ENCODE measurements around the gene UQCC3.
"Not testable (repeated sequence)": the region's sequence is repeated elsewhere in the genome, so short reads cannot be mapped to it uniquely, and the experiment has no call there.

The UQCC3 gene

DNA sequence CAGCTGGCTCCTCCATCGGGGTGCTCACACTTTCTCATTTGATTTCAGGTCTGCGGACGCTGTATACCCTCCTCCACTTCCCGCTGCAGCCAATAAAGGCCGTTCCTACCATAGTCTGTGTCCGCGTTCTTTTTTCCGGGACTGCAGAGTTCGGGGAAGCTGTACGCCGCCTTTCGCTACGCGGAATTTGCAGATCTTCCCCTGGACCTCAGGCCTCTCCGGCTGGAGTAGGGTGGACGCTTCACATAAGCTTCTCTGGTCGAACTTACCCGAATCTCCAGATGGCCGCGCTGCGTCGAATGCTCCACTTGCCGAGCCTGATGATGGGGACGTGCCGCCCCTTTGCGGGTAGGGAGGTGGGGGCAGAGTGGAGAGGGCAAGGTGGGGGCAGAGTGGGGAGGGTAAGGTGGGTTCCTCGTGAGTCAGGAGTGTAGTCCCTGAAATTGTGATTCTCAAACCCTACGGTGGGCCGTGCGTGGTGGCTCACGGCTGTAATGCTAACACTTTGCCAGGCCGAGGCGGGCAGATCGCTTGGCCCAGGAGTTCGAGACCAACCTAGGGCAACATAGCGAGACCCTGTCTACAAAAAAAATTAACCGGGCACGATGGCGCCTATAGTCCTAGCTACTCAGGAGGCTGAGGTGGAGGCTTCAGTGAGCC is 5.7 kb upstream of the UQCC3 start:
- peak; percentile 63 for DNase-seq (ENCODE audit: low spot score)

DNA sequence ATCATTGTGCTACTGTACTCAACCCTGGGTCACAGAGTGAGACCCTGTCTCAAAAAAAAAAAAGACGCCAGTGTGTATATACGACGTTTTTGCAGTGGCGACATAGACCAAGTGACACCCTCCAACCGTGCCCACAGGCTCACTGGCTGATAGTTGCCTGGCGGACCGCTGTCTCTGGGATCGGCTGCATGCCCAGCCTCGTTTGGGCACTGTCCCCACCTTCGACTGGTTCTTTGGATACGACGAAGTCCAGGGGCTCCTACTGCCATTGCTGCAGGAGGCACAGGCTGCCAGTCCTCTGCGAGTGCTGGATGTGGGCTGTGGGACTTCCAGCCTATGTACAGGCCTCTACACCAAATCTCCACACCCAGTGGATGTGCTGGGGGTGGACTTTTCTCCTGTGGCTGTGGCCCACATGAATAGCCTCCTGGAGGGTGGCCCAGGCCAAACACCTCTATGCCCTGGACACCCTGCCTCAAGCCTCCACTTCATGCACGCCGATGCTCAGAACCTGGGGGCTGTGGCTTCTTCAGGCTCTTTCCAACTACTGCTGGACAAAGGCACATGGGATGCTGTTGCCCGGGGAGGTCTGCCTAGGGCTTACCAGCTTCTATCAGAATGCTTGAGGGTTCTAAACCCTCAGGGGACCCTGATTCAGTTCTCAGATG is 5.1 kb upstream of the UQCC3 start:
- DNase-seq (ENCODE audit: low spot score): no peak

DNA sequence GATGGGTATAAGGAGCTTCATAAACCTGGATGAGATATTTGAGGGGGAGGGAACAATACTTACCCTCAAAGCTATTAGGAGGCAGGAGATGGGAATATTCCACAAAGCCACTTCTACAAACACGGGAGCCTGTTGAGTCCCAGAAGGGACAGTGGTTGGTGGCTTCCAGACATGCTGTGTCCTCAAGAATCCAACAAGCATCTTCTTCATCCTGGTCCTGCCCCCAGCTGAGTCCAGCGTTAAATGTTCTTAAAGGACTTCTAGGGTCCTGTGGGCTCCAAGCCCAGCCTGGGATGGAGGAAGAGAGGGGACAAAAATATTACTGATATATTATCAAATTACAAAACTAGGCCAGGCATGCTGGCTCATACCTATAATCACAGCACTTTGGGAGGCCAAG is 4.0 kb upstream of the UQCC3 start:
- no peak for DNase-seq (ENCODE audit: low spot score)

DNA sequence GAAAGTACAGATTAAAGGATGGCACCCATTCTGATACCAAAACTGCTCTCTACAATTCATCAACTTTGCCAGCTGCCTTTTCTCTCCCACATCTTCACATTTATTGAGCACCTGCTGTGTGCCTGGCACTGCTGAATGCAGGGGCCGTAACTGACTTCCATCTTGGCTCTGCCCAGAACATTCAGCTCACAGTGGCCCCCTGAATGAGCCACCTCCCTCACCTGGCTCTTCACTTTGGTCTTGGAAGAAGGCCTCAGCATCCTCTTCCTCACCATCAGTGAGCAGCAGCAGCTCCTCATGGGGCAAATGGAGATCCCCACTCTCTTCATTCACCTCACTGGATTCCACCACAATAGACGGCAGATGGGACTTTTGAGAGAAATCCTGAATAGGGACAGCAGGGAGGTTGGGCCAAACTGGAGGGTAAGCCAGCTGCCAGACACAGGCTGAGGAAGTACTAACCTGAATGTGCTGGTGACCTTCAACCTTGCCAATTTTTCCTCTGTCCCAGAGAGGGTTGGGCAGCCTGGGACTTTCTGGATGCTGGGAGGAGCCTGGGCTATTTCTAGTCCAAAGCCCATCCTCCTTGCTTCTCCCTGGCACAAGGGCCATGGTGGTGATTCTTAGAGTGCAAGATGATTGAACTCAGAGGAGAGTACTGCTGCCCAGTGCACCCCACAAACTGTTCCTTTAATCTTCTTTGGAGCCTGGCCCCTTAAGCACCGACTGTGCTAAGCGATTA is 1.9 kb upstream of the UQCC3 start:
- DNase-seq (ENCODE audit: low spot score): no peak

DNA sequence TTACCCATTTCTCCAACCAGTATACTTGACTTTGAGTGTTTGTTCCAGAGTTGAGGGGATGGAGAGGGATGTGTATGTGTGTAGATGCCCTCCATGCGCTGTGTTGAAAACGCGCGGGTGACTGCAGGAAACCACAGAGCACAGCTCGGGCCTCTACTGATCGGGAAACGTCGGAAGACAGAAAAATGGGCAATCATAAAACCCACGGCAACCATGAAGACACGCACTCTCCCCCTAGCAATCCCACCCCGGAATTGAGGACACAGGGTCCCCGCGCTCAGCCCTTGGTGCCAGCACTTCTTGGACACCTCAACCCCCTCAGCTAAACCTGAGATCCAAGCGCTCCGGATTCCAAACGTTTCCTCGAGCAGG is 251 bp upstream of the UQCC3 start:
- no peak for DNase-seq (ENCODE audit: low spot score)

DNA sequence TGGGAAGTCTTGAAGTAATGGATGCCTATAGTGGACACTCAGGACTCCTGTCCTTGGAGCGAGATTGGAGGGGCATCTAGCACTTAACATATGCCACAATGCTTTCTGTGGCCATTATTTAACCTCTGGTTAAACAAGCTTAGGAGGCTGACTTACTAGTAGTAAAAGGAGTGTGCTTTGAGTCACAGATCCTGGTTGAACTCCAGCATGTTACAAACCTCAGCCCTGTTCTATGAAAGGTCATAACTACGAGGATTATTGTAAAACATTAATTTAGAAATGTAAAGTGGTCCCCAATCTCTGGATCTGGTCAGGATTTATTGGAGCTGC is 1.7 kb downstream of the UQCC3 start:
- no peak for DNase-seq (ENCODE audit: low spot score)

DNA sequence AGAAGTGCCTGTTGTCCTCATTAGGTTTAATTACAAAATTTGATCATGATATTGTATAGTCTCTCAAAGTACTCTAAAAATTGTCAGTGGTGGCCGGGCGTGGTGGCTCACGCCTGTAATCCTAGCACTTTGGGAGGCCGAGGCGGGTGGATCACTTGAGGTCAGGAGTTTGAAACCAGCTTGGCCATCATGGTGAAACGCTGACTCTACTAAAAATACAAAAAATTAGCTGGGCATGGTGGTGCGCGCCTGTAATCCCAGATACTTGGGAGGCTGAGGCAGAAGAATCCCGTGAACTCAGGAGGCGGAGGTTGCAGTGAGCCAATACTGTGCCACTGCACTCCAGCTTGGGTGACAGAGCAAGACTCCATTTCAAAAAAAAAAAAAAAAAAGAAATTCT is 3.9 kb downstream of the UQCC3 start:
- not testable (repeated sequence) for DNase-seq (ENCODE audit: low spot score)

DNA sequence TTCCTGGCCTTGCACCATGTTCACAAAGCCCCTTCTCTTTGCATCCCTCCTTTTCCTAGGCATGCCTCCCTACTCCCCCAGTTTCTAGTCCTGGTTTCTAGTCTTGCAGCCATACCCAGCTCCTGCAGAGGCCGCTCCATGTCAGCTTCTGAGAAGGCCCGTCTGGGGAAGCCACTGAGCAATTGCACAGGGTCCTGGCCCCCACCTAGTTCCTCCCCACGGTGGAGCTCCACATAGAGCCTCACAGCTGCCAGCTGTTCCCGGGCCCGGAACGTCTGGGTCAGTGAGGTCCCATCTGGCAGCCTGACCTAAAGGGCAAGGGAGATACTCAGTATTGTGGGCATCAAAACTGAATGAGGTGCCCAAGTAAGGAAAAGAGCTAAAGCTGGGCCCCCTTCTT is 5.2 kb downstream of the UQCC3 start:
- DNase-seq (ENCODE audit: low spot score): no peak

DNA sequence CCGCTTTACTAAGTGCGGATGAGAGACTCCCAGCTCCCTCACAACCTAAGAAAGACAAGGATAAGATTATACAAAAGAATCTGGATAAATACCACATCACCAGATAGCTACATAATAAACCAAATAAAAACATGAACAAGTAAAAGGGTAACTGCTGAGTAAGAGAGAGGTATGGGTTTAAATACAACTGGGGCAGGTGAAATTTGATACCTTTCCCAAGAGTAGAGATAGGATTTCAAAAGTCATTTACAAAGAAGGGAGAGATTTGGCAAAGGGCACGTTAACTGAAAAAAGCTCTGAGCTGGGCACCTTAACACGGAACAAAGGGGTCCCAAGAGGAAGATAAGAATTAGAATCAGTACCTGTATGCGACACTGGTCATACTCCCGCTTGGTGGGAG is 5.7 kb downstream of the UQCC3 start:
- no peak for DNase-seq (ENCODE audit: low spot score)

DNA sequence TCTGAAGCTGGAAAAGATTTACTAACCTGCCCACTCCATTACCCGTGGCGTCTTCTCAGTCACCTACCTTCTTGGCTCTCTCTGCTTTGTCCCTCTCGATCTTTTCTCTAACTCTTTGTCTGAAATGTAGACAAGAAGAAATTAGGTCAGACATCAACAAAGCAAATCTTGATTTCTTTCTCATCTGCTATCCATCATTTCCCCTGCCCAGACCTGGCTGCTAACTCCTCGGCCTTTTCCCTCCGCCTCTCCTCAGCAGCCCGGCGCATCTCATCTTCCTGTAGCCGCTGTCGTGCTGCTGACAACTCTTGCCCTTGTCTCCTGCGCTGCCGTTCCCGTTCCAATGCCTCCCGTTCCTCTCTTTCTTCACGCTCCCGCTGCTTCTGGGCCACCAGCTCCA is 6.2 kb downstream of the UQCC3 start:
- no peak for DNase-seq (ENCODE audit: low spot score)

DNA sequence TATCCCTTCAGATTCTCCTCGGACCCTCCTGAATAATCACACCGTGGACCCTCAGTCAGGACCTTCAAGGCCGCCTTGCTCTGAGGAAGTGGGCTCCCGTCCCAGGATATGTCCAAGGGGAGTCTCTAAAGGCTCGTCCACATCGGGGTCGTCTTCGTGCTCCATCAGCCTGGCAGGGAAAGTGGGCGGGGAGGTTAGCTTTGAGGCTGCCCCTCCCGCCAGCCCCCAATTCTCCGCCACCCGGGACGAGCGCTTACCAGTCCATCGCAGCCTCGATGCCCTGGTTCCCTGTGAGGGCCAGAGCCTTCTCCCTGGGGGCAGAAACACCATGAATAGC is 6.9 kb downstream of the UQCC3 start:
- DNase-seq (ENCODE audit: low spot score): no peak

DNA sequence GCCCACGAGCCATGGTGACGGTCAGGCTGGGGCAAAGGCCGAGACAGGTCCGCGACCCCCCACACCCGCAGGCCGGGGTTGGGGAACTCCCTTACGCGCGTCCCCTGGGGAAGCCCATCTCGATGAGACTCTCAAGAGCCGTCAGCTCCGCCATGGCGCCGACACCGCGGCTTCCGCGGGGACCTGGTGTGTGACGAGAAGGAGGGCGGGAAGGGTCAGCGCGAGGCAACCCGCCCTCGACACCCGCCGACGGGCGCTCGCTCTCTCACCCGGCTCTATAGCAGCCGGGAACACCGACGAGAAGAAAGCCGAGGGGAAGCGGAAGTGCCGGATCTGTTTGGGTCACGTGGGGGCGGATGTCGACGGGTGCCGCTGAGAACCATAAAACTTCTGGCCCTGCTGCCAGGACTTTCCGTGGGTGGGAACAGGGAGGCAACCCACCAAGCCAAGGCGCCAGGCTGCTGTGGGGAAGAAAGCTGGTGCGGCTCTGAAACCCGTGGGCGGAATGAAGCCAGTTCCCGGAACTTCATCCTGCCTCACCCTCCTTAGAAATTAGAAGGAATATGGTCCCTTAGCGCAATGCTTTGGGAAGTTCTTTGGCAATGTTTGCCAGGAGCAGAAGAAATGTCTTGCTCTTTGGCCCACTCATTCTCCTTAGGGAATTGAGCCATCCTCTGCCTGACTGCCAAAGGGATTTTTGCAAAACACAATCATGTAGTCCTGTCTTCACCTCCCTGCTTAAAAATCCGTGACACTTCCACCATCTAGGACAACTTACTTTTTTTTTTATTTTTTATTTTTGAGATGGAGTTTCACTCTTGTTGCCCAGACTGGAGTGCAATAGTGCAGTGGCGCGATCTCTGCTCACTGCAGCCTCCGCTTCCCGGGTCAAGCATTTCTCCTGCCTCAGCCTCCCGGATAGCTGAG is 7.6 kb downstream of the UQCC3 start, which contains the start of gene UBXN1:
TSS of gene UBXN1 (minus strand) at position 304 of the 927 bp plus-strand sequence. CDS start at position 154, 150 bp downstream.
- peak; percentile 92 for DNase-seq (ENCODE audit: low spot score)

DNA sequence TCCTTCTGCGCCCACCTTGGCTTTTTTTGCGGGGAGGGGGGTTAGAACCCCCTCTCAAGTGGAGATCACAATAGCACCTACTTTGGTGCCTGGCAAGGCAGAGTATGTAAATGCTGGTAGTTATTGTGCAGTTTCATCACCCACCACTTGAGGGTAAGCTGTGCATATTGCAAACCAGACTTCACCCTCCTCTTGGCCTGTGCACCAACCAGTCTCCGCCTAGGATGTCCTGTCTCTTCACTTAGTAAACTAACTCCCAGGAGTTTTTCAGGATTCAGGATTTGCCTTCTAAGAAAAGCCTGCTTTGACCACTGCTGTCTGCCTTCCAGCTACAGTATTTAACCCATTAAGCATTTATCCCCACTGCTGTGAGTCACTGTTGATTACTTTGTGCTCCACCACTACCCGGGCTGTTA is 9.4 kb downstream of the UQCC3 start:
- peak; percentile 82 for DNase-seq (ENCODE audit: low spot score)

DNA sequence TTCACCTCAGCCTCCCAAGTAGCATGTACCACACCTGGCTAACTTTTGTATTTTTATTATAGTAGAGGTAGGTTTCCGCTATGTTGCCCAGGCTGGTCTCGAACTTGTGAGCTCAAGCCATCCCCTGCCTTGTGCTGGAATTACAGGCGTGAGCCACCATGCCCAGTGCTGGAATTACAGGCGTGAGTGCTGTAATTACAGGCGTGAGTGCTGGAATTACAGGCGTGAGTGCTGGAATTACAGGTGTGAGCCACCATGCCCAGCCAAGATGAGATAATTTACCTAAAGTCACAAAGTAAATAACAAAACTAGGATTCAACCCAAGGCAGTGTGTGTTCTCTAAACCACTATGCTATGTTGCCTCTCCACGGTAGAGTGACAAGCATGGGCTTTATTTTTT is 11.0 kb downstream of the UQCC3 start:
- no peak for DNase-seq (ENCODE audit: low spot score)

DNA sequence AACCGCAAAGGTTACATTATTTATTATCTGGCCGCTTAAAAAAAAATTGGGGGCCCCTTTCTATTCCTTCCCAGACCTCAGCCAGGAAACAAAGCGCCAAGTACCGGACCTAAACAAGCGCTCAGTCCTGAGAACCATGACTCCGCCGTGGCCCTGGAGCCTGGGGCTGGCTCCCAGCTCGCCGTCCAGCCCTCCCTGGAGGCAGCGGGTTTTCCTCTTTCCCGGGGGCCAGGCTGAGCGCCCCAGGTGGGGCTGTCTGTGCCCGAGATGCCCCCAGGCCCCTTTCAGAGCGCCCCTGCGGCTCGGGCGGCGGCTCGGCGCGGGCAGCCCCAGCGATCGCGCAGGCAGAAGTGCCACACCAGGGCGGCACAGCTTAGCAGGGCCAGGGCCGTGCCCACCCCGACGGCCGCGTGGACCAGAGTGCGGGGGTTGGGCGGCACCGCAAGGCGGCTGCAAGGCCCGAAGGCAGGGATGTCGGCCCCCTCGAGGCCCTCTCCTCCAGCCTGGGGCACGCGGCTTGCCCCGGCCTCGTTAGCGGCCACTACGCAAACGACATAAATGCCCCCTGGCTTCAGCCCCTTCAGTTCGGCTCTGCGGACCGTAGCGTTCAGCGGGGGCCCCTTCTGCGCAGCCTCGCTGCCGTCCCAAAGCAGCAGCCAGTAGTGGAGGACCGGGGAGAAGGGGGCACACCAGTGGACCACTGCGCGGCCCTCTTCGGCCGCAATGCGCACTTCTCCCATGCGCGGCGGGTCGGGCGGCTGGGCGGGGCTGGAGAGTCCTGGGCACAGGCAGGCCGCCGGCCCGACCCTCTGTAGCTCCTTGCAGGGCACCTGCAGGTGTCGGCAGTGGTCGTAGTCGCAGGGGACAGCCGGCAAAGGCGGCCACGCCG is 16.3 kb downstream of the UQCC3 start:
- DNase-seq (ENCODE audit: low spot score): peak; percentile 21

DNA sequence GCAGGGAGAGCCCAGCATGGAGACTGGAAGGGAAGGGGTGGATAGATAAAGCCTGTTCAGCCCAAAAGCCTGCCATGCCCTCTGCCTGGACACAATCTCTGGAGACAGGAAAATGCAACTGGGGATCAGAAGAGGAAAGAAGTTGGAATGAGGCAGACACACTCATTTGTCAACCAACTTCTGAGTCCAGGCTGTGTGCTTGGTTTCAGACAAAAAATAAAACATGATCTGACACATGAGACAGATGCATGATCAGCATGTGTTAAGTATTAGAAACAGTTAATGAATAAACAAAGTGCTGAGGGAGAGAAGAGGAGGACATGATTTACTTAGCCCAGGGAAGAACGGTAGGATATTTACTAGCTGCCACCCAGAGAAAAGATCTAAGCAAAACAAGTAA is 17.0 kb downstream of the UQCC3 start:
- DNase-seq (ENCODE audit: low spot score): peak; percentile 15

DNA sequence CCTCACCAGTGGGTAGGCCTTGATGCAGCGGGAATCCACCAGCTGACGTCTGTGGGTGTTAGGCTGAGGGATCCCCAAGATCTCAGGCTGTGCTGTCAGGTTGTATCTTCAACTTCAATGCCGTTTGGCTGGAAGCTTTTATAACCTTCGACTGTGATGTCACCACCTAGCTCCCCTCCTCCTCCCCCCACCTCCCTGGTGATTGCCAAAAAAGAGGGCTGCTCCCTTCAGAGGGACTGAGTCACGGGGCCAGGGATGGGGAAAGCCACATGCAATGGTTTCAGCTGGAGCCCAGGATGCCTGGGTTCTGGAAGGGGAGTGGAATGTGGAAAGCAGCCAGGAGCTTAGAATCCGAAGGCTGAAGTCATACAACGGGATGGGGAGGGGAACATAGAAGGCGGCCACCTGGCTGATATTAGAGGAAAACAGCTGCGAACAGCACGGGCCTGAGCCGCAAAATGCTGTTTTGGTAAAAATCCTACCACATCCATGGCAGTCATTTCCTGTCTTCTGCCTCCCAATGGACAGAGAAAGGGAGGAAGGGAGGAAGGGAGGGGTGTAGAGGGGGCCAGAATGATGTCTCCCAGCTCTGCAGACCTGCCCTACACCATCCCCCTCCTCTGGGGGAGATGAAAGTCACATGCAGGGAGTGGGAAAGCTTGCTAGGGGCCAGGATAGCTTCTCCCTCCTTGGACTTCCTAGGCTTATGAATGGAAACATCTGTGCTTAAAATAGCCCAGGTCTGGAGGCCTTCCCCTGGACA is 18.1 kb downstream of the UQCC3 start, which contains the start of gene LRRN4CL:
TSS of gene LRRN4CL (minus strand) at position 110 of the 763 bp plus-strand sequence. CDS start 1,022 bp downstream, outside the sequence.
- peak; percentile 96 for DNase-seq (ENCODE audit: low spot score)

DNA sequence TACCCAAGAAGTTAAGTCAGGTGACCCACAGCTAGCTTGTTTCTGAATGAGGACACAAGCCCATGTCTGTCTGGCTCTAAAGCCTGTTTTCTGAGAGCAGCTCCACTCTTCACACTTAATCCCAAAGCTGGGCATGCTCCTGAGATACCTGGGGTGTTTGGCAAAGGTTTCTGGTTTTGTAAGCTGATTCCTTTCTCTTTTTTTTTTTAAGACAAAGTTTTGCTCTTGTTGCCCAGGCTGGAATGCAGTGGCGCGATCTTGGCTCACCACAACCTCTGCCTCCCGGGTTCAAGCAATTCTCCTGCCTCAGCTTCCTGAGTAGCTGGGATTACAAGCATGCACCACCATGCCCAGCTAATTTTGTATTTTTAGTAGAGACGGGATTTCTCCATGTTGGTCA is 22.2 kb downstream of the UQCC3 start:
- DNase-seq (ENCODE audit: low spot score): not testable (repeated sequence)

DNA sequence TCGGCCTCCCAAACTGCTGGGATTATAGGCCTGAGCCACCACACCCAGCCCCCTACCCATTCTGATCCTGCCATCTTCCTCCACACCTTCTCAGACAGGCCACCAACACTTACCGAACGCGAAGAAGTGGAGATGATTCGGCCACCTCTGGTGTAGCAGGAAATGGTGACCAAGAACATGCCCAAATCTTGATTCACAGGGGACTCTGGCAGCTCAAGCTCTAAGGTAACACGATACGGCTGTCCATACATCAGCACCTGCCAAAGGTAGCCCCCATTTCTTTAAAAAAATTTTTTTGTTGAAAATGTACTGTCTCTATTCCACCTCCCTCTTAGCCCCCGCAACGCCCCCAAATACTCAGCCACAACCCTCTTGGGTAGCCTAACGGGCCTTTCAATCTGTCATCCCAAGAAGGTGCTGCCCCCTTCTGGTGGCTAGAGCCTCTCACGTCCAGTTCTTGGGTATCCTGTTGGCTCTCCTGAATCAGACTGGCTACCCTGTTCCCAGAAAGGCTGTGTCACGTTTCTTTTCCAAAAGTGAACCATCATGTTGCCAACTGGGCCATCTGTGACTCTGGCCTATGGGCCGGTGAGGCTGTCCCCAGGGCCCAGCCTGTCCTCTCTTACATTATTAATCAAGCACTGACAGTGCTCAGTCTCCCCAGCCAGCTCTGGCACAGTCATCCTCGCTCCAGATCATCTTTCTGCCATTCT is 23.1 kb downstream of the UQCC3 start:
- DNase-seq (ENCODE audit: low spot score): peak; percentile 82

DNA sequence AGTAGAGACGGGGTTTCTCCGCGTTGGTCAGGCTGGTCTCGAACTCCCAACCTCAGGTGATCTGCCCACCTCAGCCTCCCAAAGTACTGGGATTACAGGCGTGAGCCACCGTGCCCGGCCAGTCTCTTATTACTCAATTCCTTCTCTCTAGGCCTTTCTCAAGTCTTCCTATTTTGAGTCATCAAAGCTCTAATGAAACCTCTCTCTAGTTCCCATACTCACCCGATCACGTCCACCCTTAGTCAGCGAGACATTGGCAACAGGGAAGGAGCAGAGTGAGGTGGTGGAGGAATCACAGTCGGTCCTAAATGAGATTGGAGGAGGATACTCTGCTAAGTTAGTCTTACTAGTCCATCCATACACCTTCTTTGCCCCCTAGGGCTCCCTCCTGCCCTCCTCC is 30.8 kb downstream of the UQCC3 start:
- no peak for DNase-seq (ENCODE audit: low spot score)
